SK-N-SH treated with all-trans-retinoic acid at 6 μM for 48 hours (cell line): ENCODE results near the gene LPAR5.
"Not testable (repeated sequence)": the region's sequence is repeated elsewhere in the genome, so short reads cannot be mapped to it uniquely, and the experiment has no call there.

Source experiments
- ATAC-seq: fragments of 200-7000 bp; cut with Tn5 transposase; 3 replicates; pipeline ENCODE4 v1.9.1; 2020; ENCODE audit warnings: mild to moderate bottlenecking, moderate library complexity
- ARNTL ChIP-seq: fragments of 450-650 bp; formaldehyde crosslinking; IDR thresholded peaks from 2 replicates; pipeline ENCODE4 v1.5.0; 2020; ENCODE audit warnings: low read depth, mild to moderate bottlenecking, moderate library complexity, borderline replicate concordance
- BACH2 ChIP-seq: fragments of 250-450 bp; sonication (Bioruptor Pico); IDR thresholded peaks from 2 replicates; pipeline ENCODE4 v1.9.0; 2021; ENCODE audit warnings: mild to moderate bottlenecking, borderline replicate concordance
- CSDC2 ChIP-seq: fragments of 250-450 bp; sonication (Bioruptor Pico); IDR thresholded peaks from 2 replicates; pipeline ENCODE4 v1.5.0; 2020; ENCODE audit warnings: mild to moderate bottlenecking, moderate library complexity
- ESRRG ChIP-seq: fragments of 250-450 bp; sonication (Bioruptor Pico); IDR thresholded peaks from 2 replicates; pipeline ENCODE4 v1.6.1; 2021; ENCODE audit warnings: mild to moderate bottlenecking
- GLIS3 ChIP-seq: fragments of 250-450 bp; sonication (Bioruptor Pico); IDR thresholded peaks from 2 replicates; pipeline ENCODE4 v1.5.0; 2020; ENCODE audit warnings: mild to moderate bottlenecking, moderate library complexity
- ISL1 ChIP-seq: fragments of 250-450 bp; sonication (Bioruptor Pico); IDR thresholded peaks from 2 replicates; pipeline ENCODE4 v2.1.2; 2022; ENCODE audit warnings: mild to moderate bottlenecking, moderate library complexity
- PPARA ChIP-seq: fragments of 250-450 bp; sonication (Bioruptor Pico); IDR thresholded peaks from 2 replicates; pipeline ENCODE4 v1.5.0; 2020; ENCODE audit warnings: mild to moderate bottlenecking, borderline replicate concordance
- RARB ChIP-seq: fragments of 250-450 bp; sonication (Bioruptor Pico); IDR thresholded peaks from 2 replicates; pipeline ENCODE4 v1.8.0; 2021; ENCODE audit warnings: mild to moderate bottlenecking, moderate library complexity
- SNAI2 ChIP-seq: fragments of 250-450 bp; sonication (Bioruptor Pico); IDR thresholded peaks from 2 replicates; pipeline ENCODE4 v1.5.0; 2020; ENCODE audit warnings: mild to moderate bottlenecking, moderate library complexity
- TCF4 ChIP-seq: fragments of 250-450 bp; sonication (Bioruptor Pico); IDR thresholded peaks from 2 replicates; pipeline ENCODE4 v1.8.0; 2021; ENCODE audit warnings: mild to moderate bottlenecking, moderate library complexity, borderline replicate concordance
- TOX ChIP-seq: fragments of 250-450 bp; sonication (Bioruptor Pico); IDR thresholded peaks from 2 replicates; pipeline ENCODE4 v1.8.0; 2021; ENCODE audit warnings: mild to moderate bottlenecking, moderate library complexity, borderline replicate concordance
- ZC3H10 ChIP-seq: fragments of 250-450 bp; sonication (Bioruptor Pico); IDR thresholded peaks from 2 replicates; pipeline ENCODE4 v1.5.1; 2021; ENCODE audit warnings: mild to moderate bottlenecking, moderate library complexity
- ZFP3 ChIP-seq: fragments of 250-450 bp; sonication (Bioruptor Pico); IDR thresholded peaks from 2 replicates; pipeline ENCODE4 v1.5.0; 2020; ENCODE audit warnings: mild to moderate bottlenecking, moderate library complexity
- ZFP30 ChIP-seq: fragments of 450-650 bp; formaldehyde crosslinking; IDR thresholded peaks from 2 replicates; pipeline ENCODE4 v1.5.0; 2022; ENCODE audit warnings: mild to moderate bottlenecking, moderate library complexity
- ZNF565 ChIP-seq: fragments of 450-650 bp; formaldehyde crosslinking; conservative IDR thresholded peaks from 2 replicates; pipeline ENCODE4 v1.5.0; 2020; ENCODE audit warnings: low read depth, mild to moderate bottlenecking, moderate library complexity
- ZNF70 ChIP-seq: fragments of 450-650 bp; formaldehyde crosslinking; IDR thresholded peaks from 2 replicates; pipeline ENCODE4 v1.5.0; 2020; ENCODE audit warnings: mild to moderate bottlenecking, moderate library complexity
- ZNF8 ChIP-seq: fragments of 450-650 bp; formaldehyde crosslinking; IDR thresholded peaks from 2 replicates; pipeline ENCODE4 v1.5.0; 2020; ENCODE audit warnings: mild to moderate bottlenecking, moderate library complexity
- TF ChIP-seq, protein P1 (sequence below): fragments of 250-450 bp; sonication (Bioruptor Pico); IDR thresholded peaks from 2 replicates; pipeline ENCODE4 v1.8.0; 2020; ENCODE audit warnings: mild to moderate bottlenecking, moderate library complexity, borderline replicate concordance
- TF ChIP-seq, protein P2 (sequence below): fragments of 250-450 bp; sonication (Bioruptor Pico); IDR thresholded peaks from 2 replicates; pipeline ENCODE4 v1.5.1; 2021; ENCODE audit warnings: mild to moderate bottlenecking, moderate library complexity
- TF ChIP-seq, protein P3 (sequence below): fragments of 250-450 bp; sonication (Bioruptor Pico); IDR thresholded peaks from 2 replicates; pipeline ENCODE4 v1.5.1; 2020; ENCODE audit warnings: low read depth, mild to moderate bottlenecking, moderate library complexity
- TF ChIP-seq, protein P4 (sequence below): fragments of 250-450 bp; sonication (Bioruptor Pico); IDR thresholded peaks from 2 replicates; pipeline ENCODE4 v1.8.0; 2021; ENCODE audit warnings: low read depth, mild to moderate bottlenecking, moderate library complexity, borderline replicate concordance

LPAR5 gene

DNA sequence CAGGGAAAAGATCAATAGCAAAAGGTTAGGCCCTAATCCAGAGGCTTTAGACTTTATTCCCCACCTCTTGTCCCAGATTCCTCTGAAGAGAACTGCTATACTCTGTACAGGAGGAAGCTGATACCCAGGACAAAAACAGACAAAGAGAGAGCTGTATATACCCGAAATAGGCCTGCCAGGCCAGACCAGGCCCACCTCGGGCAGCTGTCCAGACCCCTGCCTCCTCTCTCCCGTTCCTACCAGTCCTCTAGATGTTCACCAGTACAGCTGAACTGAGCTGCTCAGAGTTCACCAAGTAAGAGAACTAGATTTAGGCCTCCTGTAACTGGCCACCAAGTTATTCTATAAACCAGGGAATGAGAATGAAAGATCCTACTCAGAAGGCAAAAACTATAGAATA is 33.2 kb downstream of the LPAR5 start:
- ATAC-seq = no peak
- TF ChIP-seq TCF4 (CRISPR knock-in tag) = no peak
- TF ChIP-seq ZNF70 (CRISPR knock-in tag) = no peak
- TF ChIP-seq ZFP30 (CRISPR knock-in tag) = no peak
- TF ChIP-seq ZNF8 = no peak
- TF ChIP-seq PPARA (CRISPR knock-in tag) = no peak
- TF ChIP-seq TOX (CRISPR knock-in tag) = no peak
- TF ChIP-seq GLIS3 = no peak
- TF ChIP-seq, protein P1, sequence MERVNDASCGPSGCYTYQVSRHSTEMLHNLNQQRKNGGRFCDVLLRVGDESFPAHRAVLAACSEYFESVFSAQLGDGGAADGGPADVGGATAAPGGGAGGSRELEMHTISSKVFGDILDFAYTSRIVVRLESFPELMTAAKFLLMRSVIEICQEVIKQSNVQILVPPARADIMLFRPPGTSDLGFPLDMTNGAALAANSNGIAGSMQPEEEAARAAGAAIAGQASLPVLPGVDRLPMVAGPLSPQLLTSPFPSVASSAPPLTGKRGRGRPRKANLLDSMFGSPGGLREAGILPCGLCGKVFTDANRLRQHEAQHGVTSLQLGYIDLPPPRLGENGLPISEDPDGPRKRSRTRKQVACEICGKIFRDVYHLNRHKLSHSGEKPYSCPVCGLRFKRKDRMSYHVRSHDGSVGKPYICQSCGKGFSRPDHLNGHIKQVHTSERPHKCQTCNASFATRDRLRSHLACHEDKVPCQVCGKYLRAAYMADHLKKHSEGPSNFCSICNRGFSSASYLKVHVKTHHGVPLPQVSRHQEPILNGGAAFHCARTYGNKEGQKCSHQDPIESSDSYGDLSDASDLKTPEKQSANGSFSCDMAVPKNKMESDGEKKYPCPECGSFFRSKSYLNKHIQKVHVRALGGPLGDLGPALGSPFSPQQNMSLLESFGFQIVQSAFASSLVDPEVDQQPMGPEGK (CRISPR knock-in tag) = no peak
- no peak for TF ChIP-seq ZNF565 (CRISPR knock-in tag)
- TF ChIP-seq, protein P2, sequence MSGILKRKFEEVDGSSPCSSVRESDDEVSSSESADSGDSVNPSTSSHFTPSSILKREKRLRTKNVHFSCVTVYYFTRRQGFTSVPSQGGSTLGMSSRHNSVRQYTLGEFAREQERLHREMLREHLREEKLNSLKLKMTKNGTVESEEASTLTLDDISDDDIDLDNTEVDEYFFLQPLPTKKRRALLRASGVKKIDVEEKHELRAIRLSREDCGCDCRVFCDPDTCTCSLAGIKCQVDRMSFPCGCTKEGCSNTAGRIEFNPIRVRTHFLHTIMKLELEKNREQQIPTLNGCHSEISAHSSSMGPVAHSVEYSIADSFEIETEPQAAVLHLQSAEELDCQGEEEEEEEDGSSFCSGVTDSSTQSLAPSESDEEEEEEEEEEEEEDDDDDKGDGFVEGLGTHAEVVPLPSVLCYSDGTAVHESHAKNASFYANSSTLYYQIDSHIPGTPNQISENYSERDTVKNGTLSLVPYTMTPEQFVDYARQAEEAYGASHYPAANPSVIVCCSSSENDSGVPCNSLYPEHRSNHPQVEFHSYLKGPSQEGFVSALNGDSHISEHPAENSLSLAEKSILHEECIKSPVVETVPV = no peak
- TF ChIP-seq BACH2 (CRISPR knock-in tag) = no peak
- no peak for TF ChIP-seq RARB (CRISPR knock-in tag)
- no peak for TF ChIP-seq SNAI2 (CRISPR knock-in tag)

DNA sequence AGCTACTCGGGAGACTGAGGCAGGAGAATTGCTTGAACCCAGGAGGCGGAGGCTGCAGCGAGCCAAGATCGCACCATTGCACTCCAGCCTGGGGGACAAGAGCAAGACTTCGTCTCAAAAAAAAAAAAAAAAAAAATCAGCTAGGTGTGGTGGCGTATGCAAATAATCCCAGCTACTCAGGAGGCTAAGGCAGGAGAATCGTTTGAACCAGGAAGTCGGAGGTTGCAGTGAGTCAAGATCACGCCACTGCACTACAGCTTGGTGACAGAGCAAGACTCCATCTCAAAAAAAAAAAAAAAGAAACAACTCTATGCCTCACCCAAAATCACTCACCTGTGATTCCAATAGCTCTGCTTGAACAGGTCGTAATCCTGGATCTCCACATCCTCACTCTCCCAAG is 40.1 kb downstream of the LPAR5 start:
- not testable (repeated sequence) for ATAC-seq

DNA sequence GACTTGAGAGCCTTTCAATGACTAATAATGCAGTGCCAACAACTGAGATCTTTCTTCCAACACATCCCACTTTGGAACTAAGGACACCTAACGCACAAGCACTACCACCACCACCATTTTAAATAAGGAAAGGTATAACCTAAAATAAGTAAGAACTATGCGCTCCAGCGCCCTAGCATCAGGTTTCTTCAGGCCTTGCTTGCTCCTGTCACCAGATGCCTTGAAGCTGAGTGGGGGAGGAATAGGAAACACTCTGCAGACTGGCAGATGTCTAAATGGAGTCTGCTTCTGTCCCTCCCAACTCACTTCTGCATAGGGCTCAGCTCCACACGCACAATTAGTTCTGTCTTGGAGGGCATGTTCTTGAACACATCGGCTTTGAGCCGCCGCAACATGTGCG is 43.7 kb downstream of the LPAR5 start:
- TF ChIP-seq TCF4 (CRISPR knock-in tag) = no peak
- ATAC-seq = no peak

DNA sequence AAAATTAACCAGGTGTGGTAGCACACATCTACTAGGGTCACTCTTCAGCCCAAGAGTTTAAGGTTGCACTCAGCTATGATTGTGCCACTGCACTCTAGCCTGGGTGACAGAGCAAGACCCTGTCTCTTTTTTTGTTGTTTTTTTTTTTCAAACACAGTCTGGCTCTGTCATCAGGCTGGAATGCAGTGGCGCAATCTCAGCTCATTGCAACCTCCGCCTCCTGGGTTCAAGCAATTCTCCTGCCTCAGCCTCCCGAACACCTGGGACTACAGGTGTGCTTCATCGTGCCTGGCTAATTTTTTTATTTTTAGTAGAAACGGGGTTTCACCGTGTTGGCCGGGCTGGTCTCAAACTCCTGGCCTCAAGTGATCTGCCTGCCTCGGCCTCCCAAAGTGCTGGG is 49.2 kb downstream of the LPAR5 start:
- not testable (repeated sequence) for ATAC-seq

DNA sequence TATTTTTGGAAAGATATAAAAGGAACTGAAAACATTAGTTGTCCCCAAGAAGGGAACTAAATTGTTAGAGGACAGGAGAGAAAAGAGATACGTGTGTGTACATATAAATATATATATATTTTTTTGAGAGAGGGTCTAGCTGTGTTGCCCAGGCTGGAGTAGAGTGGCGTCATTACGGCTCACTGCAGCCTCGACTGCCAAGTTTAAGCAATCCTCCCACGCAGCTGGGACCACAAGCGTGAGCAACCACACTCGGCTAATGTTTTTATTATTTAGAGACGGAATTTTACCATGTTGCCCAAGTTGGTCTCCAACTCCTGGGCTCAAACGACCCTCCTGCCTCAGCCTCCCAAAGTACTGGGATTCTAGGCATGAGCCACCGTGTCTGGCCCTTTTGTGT is 51.5 kb downstream of the LPAR5 start:
- no peak for ATAC-seq
- TF ChIP-seq ZC3H10 (CRISPR knock-in tag) (no peak), ARNTL (CRISPR knock-in tag) (no peak), ZFP3 (CRISPR knock-in tag) (no peak)
- TF ChIP-seq, all 23 proteins: peak for 0

DNA sequence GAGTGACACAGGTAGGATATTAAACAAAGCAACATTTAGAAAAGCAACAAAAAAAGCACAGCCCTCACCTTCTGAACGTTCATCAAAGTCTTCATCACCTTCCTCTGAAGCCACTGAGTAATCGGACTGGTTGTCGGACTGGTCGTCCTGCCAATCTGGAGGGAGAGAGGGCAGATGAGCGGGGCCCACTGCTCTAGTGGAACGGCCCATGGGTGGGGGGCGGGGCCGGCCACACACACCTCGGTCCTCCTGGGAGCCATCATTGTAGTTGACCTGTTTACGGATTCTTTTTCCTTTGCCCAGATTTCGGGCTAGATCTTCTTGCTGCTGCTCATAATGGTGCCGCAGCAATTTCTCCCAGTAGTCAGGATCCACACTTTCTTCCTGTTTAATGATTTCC is 52.8 kb downstream of the LPAR5 start:
- TF ChIP-seq GLIS3 = no peak
- TF ChIP-seq ZNF70 (CRISPR knock-in tag) = no peak
- TF ChIP-seq, protein P2 = no peak
- no peak for TF ChIP-seq TOX (CRISPR knock-in tag)
- no peak for TF ChIP-seq ZNF8
- TF ChIP-seq SNAI2 (CRISPR knock-in tag) = no peak
- TF ChIP-seq, protein P3, sequence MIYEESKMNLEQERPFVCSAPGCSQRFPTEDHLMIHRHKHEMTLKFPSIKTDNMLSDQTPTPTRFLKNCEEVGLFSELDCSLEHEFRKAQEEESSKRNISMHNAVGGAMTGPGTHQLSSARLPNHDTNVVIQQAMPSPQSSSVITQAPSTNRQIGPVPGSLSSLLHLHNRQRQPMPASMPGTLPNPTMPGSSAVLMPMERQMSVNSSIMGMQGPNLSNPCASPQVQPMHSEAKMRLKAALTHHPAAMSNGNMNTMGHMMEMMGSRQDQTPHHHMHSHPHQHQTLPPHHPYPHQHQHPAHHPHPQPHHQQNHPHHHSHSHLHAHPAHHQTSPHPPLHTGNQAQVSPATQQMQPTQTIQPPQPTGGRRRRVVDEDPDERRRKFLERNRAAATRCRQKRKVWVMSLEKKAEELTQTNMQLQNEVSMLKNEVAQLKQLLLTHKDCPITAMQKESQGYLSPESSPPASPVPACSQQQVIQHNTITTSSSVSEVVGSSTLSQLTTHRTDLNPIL (CRISPR knock-in tag) = no peak
- no peak for TF ChIP-seq ZC3H10 (CRISPR knock-in tag)
- no peak for TF ChIP-seq ZNF565 (CRISPR knock-in tag)
- TF ChIP-seq ESRRG (CRISPR knock-in tag) = no peak
- no peak for TF ChIP-seq ARNTL (CRISPR knock-in tag)
- no peak for TF ChIP-seq TCF4 (CRISPR knock-in tag)
- TF ChIP-seq ISL1 (CRISPR knock-in tag) = no peak
- TF ChIP-seq, protein P4, sequence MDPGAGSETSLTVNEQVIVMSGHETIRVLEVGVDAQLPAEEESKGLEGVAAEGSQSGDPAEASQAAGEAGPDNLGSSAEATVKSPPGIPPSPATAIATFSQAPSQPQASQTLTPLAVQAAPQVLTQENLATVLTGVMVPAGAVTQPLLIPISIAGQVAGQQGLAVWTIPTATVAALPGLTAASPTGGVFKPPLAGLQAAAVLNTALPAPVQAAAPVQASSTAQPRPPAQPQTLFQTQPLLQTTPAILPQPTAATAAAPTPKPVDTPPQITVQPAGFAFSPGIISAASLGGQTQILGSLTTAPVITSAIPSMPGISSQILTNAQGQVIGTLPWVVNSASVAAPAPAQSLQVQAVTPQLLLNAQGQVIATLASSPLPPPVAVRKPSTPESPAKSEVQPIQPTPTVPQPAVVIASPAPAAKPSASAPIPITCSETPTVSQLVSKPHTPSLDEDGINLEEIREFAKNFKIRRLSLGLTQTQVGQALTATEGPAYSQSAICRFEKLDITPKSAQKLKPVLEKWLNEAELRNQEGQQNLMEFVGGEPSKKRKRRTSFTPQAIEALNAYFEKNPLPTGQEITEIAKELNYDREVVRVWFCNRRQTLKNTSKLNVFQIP (CRISPR knock-in tag) = no peak
- no peak for TF ChIP-seq BACH2 (CRISPR knock-in tag)
- TF ChIP-seq CSDC2 (CRISPR knock-in tag) = no peak
- TF ChIP-seq ZFP30 (CRISPR knock-in tag) = no peak
- no peak for ATAC-seq
